ENCODE results near the gene PCDH9.

DNA sequence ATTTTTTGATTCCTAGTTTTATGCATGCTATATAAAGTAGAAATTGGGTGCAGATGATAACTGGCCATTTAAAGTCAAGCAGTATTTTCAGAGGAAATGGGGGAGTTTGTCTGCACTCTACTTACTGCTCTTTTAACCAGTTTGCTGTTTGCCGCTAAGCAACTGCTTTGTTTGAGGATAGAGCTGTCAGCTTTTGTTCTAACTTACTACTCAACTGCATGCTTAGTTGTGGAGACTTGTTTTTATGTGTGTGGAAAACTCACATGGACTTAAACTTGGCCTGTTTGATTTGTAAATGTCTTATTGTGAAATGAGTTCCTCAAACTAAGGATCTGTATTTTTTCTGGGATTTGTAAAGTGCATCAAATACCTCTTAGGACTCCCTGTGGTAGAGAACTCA, 591.1 kb downstream of the PCDH9 start:
- no peak for TF ChIP-seq NCOR1 (IDR thresholded peaks at IDR 0.05; ENCODE audit: borderline replicate concordance, low read length)
- no peak for TF ChIP-seq MXI1 (IDR thresholded peaks at IDR 0.05; ENCODE audit: borderline replicate concordance, low read depth, low read length)
- no peak for TF ChIP-seq TAF1 (CRISPR knock-in tag; IDR thresholded peaks at IDR 0.05)
